Peyer's patch (tissue), 4 donors: ENCODE measurements around the gene LDLRAD3.

Experiments
- CTCF ChIP-seq, 6 experiments: fragments of 450-650 bp in 4 of 6; fragments of 200-600 bp in 2 of 6; sonication (generic) in 1 of 6; IDR thresholded peaks; one replicate each; pipeline ENCODE4 v1.5.1; 2017 to 2019; ENCODE audit warnings: antibody characterized with exemption in 6 of 6, mild to moderate bottlenecking in 3 of 6, moderate library complexity in 1 of 6
- POLR2A ChIP-seq, 2 donors: fragments of 450-650 bp; IDR thresholded peaks; one replicate each; pipeline ENCODE4 v1.5.1; 2017; ENCODE audit warnings: antibody characterized with exemption in 2 of 2, mild to moderate bottlenecking in 2 of 2, moderate library complexity in 2 of 2

GRCh38 chr11:36107547-36107946, 163.7 kb downstream of the LDLRAD3 start:
- TF ChIP-seq CTCF (IDR thresholded peaks at IDR 0.05), result no peak
- no peak for TF ChIP-seq POLR2A (IDR thresholded peaks at IDR 0.05)
